ENCODE data around the gene F2RL2. TPM values are rescaled to one million over a fixed set of nuclear protein-coding genes. Genes with fewer than 3 reads are reported as not detected.

Gene F2RL2
- polyA plus RNA-seq, 3 donors: 0.14 TPM; not detected in 2

GRCh38 chr5:76607353-76607871 is 15.8 kb downstream of the F2RL2 start:
- peak overlapping the region in 4 of 7 donors; percentile 45 to 79 (median 63) for H3K27ac Mint-ChIP-seq
- Histone ChIP-seq H3K4me3 (replicated peaks in 1 of 3; ENCODE audit: low read depth in 2 of 3, low read length in 3 of 3) (no peak overlapping the region), H3K79me2 (ENCODE audit: insufficient read depth, low read length) (no peaks in the 10 kb centered on the region), H3K4me2 (replicated peaks; ENCODE audit: extremely low read depth, low read length, poor library complexity, severe bottlenecking) (no peak overlapping the region), H4K20me1 (ENCODE audit: insufficient read depth, low read length) (peaks cover 9% of the 10 kb centered on the region), H3K27me3 (ENCODE audit: control insufficient read depth in 2 of 2, insufficient read depth in 2 of 2, low read length in 2 of 2) (no peaks in the 10 kb centered on the region), H2AFZ (ENCODE audit: insufficient read depth, low read depth, low read length, poor library complexity, severe bottlenecking) (no peak overlapping the region), H3K9me3 (replicated peaks in 1 of 2; ENCODE audit: control insufficient read depth in 1 of 2, insufficient read depth in 1 of 2, low read length in 2 of 2) (no peaks in the 10 kb centered on the region), H3K4me1 (ENCODE audit: control insufficient read depth in 1 of 2, insufficient read depth in 2 of 2, low read length in 2 of 2) (no peaks in the 10 kb centered on the region), H3K27ac (ENCODE audit: low read depth in 1 of 2, low read length in 2 of 2) (peak overlapping the region in 1 of 2 donors; percentile 43), H3K9ac (ENCODE audit: insufficient read depth, low read length, poor library complexity, severe bottlenecking) (no peak overlapping the region), H3K36me3 (replicated peaks in 1 of 2; ENCODE audit: control insufficient read depth in 1 of 2, insufficient read depth in 2 of 2, low read length in 2 of 2) (peaks cover 55 to 94% of the 10 kb centered on the region in 2 donors)
- H3K27me3 Mint-ChIP-seq (ENCODE audit: low read depth in 3 of 3): no peaks in the 10 kb centered on the region
- H3K4me3 Mint-ChIP-seq: no peak overlapping the region
- no peaks in the 10 kb centered on the region for H3K9me3 Mint-ChIP-seq
- 55% methylated on average over 4 of the region's 9 CpGs for WGBS (ENCODE audit: insufficient coverage)
- TF ChIP-seq CTCF (IDR thresholded peaks at IDR 0.05): no peak
- intact Hi-C loops (cut with micrococcal nuclease): loop anchor here in 1 of 2 donors (10.0 kb wide), 1 partner anchor 167 kb away; no protein-coding TSS in a partner anchor
- peaks cover 70 to 84% of the 10 kb centered on the region in 2 donors for H3K36me3 Mint-ChIP-seq
- H3K4me1 Mint-ChIP-seq: peaks cover 20% of the 10 kb centered on the region
- DNase-seq: no peak

GRCh38 chr5:76606701-76607100 is 16.5 kb downstream of the F2RL2 start:
- H3K4me2 ChIP-seq (replicated peaks; ENCODE audit: extremely low read depth, low read length, poor library complexity, severe bottlenecking): no peak overlapping the region
- H2AFZ ChIP-seq (ENCODE audit: insufficient read depth, low read depth, low read length, poor library complexity, severe bottlenecking): no peak overlapping the region
- Mint-ChIP-seq H3K4me3 (no peak overlapping the region), H3K36me3 (peaks cover 72 to 86% of the 10 kb centered on the region in 2 donors), H3K4me1 (peaks cover 20% of the 10 kb centered on the region), H3K9me3 (no peaks in the 10 kb centered on the region), H3K27me3 (ENCODE audit: low read depth in 3 of 3) (no peaks in the 10 kb centered on the region), H3K27ac (peak overlapping the region in 2 of 7 donors; percentile 30 to 75)
- peak overlapping the region in 1 of 2 donors; percentile 43 for H3K27ac ChIP-seq (ENCODE audit: low read depth in 1 of 2, low read length in 2 of 2)
- peaks cover 15% of the 10 kb centered on the region for H4K20me1 ChIP-seq (ENCODE audit: insufficient read depth, low read length)
- peaks cover 55 to 94% of the 10 kb centered on the region in 2 donors for H3K36me3 ChIP-seq (replicated peaks in 1 of 2; ENCODE audit: control insufficient read depth in 1 of 2, insufficient read depth in 2 of 2, low read length in 2 of 2)
- H3K79me2 ChIP-seq (ENCODE audit: insufficient read depth, low read length): no peaks in the 10 kb centered on the region
- TF ChIP-seq CTCF (IDR thresholded peaks at IDR 0.05): no peak
- H3K4me1 ChIP-seq (ENCODE audit: control insufficient read depth in 1 of 2, insufficient read depth in 2 of 2, low read length in 2 of 2): no peaks in the 10 kb centered on the region
- WGBS (ENCODE audit: insufficient coverage): no CpG with 5 or more reads among the region's 2 CpGs
- H3K4me3 ChIP-seq (replicated peaks in 1 of 3; ENCODE audit: low read depth in 2 of 3, low read length in 3 of 3): no peak overlapping the region
- H3K27me3 ChIP-seq (ENCODE audit: control insufficient read depth in 2 of 2, insufficient read depth in 2 of 2, low read length in 2 of 2): no peaks in the 10 kb centered on the region
- no peaks in the 10 kb centered on the region for H3K9me3 ChIP-seq (replicated peaks in 1 of 2; ENCODE audit: control insufficient read depth in 1 of 2, insufficient read depth in 1 of 2, low read length in 2 of 2)
- H3K9ac ChIP-seq (ENCODE audit: insufficient read depth, low read length, poor library complexity, severe bottlenecking): no peak overlapping the region
- no peak for DNase-seq
- intact Hi-C loops (cut with micrococcal nuclease): loop anchor here in 1 of 2 donors (10.0 kb wide), 1 partner anchor 168 kb away; no protein-coding TSS in a partner anchor
